Lower leg skin (tissue), 3 donors: ENCODE data around the gene CDCA4.

Experiments used
- POLR2A ChIP-seq, 2 donors: fragments of 450-650 bp; IDR thresholded peaks; one replicate each; pipeline ENCODE4 v1.6.1; 2016 to 2017; ENCODE audit warnings: antibody characterized with exemption in 2 of 2, mild to moderate bottlenecking in 1 of 2, moderate library complexity in 1 of 2
- TF ChIP-seq, protein P1 (sequence below), 3 donors: fragments of 450-650 bp; IDR thresholded peaks; one replicate each; pipeline ENCODE4 v1.5.1; 2016; ENCODE audit warnings: antibody characterized with exemption in 3 of 3, mild to moderate bottlenecking in 3 of 3, moderate library complexity in 2 of 3

DNA sequence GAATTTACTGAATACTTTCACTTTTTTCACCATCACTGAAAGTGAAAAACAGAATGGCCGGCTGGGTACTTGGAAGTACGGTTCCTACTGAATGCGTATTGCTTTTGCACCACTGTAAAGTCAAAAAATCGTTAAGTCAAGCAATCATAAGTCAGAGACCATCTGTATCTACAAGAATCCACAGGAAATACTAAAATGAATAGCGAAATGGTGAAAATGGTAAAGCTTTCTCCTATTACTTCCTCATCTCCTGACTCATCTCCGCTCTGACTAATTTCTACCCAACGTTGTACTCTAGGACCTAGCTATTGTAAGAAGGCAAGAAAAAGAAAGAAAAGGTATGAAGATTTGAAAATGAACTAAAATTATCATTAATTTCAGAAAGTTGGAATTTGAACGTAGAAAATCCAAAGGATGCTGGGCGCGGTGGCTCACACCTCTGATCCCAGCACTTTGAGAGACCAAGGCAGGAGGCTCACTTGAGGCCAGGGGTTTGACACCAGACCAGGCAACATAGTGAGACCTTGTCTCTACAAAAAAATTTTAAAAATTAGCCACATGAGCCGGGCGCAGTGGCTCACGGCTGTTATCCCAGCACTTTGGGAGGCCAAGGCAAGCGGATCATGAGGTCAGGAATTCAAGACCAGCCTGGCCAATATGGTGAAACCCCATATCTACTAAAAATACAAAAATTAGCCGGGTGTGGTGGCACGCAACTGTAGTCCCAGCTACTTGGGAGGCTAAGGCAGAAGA, 5.3 kb upstream of the CDCA4 start:
- TF ChIP-seq POLR2A (IDR thresholded peaks at IDR 0.05) = no peak
- TF ChIP-seq, protein P1, sequence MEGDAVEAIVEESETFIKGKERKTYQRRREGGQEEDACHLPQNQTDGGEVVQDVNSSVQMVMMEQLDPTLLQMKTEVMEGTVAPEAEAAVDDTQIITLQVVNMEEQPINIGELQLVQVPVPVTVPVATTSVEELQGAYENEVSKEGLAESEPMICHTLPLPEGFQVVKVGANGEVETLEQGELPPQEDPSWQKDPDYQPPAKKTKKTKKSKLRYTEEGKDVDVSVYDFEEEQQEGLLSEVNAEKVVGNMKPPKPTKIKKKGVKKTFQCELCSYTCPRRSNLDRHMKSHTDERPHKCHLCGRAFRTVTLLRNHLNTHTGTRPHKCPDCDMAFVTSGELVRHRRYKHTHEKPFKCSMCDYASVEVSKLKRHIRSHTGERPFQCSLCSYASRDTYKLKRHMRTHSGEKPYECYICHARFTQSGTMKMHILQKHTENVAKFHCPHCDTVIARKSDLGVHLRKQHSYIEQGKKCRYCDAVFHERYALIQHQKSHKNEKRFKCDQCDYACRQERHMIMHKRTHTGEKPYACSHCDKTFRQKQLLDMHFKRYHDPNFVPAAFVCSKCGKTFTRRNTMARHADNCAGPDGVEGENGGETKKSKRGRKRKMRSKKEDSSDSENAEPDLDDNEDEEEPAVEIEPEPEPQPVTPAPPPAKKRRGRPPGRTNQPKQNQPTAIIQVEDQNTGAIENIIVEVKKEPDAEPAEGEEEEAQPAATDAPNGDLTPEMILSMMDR (IDR thresholded peaks at IDR 0.05) = no peak
